Measurements from ENCODE around the gene SKAP1.
"Not testable (repeated sequence)": the region's sequence is repeated elsewhere in the genome, so short reads cannot be mapped to it uniquely, and the experiment has no call there.

SKAP1 gene

DNA sequence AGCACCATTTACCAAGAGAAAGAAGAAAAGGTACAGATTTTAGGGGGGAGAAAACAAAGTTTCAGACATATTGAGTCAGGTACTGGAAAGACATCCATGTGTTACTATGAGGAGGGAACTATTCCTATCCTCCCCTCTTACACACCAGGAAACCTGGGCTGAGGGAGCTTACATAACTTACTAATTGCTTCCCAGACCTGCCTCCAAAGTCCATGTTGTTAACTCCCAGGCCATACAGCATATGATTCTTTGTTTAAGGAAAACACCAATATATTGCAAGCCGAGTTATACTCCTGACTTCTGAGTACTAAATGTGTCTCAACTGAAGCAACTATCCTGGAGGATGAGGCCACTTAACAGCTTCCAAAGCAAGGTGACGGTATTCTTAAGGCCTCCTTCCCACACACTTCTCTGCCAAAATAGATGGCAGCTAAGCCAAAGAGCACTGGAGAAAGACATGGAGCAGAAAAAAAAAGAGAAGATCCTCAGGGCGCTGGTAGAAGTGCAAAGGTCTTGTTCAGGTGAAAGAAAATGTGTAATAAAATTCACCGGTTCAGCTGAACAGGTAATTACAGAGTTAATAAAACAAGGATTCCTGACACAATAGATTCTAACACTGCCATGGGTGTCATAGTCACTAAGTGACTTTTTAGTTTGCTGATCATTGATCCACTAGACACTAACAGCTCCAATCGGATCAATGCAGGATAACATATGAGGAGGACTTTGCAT lies 151.1 kb downstream of the SKAP1 start:
- no peak for DNase-seq

DNA sequence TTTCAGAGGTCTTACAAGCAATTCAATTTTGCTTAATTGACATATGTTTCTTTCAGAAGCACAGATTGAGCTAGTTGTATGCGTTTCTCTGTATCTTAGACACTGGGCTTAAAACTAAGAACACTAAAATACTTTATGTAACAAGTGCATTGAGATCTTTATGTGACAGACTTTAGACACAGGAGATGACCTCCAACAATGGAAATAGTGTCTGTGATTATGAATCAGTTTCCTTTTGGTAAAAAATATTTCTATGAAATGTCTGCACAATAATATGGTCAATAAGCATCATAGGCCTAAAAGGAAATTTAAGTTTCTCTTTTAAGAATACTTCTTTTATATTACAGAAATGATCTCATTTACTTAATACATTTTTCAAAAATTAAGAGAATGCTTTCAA lies 153.2 kb downstream of the SKAP1 start:
- DNase-seq, result no peak

DNA sequence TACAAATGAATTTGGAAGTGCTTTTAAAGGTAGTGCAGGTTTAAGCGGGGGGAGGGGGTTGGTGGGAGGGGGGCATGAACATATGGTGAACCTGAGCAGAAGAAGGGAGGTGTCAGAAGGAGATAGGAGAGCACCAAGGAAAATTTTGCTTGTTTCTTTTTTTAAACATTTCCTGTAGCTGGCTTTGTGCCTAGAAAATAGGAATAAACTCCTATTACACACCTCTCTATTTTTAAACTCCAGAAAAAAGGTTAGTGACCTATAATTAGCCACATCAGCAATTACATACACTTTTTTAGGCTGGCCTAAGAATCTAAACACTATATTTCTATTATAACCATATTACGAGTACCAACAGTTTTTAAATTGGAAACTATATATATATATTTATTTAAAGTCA lies 159.1 kb downstream of the SKAP1 start:
- DNase-seq, result no peak

DNA sequence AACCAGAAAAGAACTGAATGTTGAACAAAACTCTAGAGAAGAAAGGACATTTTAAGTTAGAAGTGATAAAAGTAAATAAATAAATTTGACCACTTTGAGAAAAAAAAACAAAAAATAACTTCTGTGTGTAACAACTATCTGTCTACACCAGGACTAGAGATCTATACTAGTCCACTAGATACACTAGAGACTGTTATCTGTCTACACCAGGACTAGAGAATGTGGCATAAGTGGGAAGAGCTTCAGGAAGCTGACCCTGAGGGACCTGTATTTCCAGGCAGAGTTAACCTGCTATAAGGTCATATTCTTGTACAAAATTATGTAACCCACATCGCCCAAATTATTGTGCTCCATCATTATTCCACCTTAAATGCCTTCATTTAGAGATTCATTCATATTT lies 160.8 kb downstream of the SKAP1 start:
- no peak for DNase-seq

DNA sequence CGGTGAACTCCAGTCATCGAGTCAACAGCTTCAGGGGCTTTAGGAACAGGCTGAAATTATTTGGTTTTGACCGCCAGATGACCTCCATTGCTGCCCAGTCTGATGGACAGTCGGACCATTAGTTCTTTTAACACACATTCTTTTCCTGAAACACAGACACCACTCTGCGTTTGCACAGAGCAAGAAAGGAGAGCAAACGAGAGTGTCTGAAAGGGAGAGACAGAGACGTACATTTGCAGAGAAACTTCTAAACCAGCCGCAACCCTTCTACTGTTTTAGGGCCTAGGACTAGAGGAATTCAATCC lies 166.3 kb downstream of the SKAP1 start:
- DNase-seq, result no peak

DNA sequence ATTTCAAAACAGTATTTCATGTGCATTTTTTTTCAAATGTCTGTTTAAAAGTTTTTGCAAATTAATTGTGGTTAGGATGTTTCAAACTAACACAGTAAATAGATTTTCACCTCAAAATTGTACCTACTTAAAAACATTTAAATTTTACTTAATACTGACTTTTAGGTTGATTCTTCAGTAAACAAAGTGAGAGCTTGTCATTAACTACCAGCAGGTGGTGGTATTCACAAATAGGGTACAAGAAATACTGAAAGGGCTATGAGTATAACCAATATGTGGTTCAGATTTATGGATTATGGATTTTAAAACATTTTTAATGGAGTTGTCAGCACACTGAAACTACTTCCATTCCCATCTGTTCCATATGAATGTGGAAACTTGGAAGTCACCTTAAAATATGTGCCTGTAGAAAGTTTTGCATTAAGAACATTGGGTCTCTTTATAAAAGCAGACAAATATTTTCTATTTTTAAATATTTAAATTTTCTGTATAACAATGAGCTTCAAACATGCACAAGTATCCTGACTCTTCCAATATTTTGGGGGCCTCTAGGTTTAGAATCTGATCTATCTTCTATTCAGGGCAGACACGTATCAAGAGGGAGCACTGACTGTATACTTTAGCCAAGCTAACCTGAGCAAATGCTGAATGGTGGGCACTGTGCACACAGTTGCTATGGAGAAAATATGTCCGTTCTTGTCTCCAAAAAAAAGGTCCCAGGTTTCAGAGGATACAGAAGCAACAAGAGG lies 166.9 kb downstream of the SKAP1 start:
- no peak for DNase-seq

DNA sequence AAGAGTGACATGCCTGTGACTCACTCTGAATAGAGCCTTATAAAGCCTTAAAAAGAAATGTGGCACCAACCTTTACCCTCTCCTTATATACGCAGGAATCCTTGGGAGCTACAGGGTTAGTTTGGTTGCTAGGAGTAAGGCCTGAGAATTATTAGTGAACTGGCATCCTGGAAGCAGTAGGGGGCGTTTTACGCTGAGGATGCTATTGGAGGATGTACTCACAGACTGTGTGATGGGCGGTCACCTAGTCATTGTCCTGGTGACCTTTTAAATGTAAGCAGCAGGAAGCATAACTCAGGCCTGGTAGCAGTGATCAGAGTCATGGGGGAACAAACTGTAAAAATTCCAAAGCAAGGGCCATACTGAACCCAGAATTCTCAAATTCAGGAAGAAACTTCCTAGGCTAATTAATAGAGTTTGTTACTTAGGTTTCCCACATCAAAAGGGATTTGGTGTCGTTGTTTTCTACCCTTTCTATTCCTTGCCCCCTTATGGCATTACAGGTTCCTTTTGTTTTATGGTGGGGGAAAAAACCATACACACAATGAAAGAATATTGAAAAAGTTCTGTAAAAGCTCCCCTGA lies 168.6 kb downstream of the SKAP1 start:
- no peak for DNase-seq

DNA sequence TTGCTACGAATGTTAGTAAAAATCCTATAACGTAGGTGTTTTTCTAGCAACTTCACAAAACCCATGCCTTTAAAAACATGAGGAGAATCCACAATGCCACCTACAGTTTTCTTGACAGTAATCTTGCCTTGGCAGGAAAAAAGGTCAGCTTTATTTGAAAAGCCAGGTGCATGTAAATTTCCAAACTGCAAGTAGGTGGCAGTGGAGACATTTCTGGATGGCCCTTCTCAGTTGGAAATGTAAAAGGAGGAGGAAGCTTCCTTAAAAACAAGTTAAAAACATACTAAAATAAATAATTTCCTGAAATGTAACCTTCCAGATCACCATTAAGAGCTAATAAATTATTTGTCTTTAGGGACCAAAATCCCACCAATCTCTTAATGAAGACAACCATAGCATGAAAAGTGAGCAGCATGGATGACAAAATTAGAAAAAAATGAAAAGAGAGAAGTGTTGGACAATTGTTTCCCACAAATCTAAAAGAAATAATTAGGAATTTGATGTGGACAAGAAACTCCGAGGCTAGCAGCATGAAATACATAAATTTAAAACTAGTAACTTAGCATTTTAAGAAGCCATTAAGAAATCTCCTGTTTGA lies 170.2 kb downstream of the SKAP1 start:
- DNase-seq, result no peak

DNA sequence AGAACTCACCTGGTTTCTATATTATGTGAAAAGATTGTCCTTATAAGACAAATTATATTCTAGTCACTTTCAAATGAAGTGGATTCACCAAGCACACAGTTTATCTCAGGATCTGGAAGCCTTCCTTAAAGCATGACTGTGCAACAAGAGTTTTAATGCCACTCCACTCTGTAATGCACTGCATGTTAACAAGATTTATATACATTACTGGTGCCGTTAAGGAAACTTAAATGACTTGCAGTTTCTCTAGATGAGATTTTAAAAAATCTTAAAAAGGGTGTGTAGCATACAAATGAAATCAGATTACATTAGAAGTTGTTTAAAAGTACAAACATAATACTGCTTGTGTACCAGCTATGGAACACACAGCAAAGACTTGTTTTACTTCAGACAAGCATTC lies 171.7 kb downstream of the SKAP1 start:
- no peak for DNase-seq

DNA sequence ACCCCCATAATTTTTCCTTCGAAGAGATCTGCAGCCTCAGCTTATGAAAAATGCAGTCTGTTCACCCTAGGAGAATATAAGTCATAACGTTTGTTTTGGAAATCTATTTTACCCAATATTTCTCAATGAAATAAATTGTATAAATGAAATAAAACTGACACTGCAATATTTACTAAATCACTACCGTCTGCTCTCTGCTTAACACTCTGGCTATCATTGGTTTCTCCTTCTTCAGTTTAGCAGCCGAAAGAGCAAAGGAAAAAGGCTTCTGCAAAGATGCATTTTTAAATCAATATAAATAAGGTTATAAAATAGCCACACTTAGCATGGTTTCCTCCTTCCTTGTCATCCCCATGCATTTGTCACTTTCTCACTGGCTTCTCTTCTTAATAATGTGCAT lies 174.3 kb downstream of the SKAP1 start:
- DNase-seq, result no peak

DNA sequence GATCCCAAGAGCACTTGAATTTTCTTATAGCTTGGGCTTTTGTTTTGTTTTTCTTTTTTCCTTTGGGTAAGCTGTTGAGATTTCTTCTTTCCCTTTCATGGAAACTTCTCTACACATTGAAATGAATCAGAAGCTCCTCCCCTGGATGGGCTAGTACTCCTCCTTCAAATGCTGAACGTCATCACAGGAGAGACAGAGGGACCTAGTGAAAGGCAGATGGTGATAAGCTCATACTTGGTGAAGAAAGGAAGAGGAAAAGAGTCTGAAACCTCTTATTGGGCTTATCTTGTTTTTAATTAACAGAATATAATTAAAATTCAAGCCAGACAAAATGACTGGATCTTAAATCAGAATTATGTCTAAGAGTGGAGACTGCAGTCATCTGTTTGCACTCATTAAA lies 175.1 kb downstream of the SKAP1 start:
- DNase-seq, result no peak

DNA sequence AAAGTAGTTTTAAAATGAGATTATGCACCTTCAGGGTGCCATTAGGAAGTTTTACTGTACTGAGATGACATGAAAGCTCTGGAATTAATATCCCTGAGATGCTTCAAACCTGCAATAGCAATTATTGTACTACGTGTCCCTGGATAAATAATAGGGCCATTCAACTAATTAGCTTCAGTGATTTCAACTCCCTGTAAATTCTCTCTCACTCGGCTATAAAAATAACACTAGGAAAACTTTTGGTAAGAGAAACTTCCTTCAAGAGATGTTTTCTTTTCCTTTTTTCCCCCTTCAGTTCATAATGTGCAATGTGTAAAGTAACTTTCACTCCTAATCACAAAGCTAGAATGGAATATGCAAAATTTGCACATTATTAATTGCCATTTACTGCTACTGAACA lies 176.0 kb downstream of the SKAP1 start:
- no peak for DNase-seq

DNA sequence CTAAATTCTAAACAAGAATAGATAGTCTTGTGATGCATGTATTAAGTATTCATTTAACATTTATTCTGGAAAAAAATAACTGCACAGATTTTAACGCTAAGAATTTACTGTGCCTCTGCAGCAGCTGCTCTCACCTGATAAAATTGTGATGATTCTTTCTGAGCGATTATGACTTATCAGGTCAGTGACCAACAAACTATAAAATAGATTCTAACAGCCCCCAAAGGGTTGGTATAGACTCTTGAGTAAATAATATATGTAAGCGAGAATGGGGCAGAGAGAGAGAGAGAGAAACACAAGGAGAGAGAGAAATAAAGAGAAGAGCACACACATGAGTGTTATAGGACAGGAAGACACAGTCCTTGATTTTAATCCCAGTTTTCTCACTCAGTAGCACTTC lies 178.1 kb downstream of the SKAP1 start:
- DNase-seq, result no peak

DNA sequence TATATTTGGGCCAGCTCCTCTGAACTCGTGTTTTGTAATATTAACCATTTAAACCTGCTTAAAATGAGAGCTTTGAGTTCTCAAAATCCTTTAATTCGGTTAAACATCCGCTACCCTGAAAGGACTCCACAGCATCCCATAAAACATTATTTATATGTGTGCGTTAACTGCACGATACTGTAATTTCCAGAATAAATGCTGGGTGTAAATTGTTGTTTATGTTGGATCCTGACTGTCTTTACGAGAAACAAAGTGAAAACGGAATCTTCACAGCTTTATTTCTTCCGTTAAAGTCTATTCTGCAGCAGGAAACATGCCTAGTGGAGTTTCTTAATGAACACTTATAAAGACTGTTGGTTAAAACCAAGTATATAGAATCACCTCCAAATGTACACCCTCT lies 179.1 kb downstream of the SKAP1 start:
- no peak for DNase-seq

DNA sequence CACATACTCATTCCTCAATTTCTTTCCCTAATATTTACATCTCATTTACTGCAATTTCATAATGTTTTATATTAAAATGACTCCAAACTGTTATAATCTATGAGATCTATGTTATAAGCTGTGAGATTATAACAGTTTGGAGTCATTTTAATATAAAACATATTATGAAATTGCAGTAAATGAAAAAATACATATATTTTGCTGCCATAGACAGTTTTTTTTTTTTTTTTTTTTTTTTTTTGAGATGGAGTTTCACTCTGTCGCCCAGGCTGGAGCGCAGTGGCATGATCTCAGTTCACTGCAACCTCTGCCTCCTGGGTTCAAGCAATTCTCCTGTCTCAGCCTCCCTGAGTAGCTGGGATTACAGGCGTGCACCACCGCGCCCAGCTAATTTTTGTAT lies 180.0 kb downstream of the SKAP1 start:
- DNase-seq, result not testable (repeated sequence)

DNA sequence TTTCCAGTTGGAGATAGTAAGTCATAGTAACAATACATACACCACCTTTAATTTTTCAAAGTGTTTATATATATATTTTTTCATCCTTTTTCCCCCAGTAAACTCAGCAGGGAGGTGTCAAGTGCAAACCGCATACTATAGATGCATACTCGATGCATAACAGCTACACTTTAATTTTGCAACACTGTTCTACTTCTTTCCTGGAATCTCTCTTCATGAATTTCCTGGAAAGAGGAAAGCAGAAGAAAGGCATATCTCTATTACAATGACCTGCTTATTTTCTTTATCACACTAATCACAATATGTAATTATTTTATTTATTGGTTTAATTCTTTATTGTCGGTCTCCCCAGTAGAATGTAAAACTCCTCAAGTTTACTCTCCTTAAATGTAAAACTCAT lies 182.4 kb downstream of the SKAP1 start:
- DNase-seq, result no peak

DNA sequence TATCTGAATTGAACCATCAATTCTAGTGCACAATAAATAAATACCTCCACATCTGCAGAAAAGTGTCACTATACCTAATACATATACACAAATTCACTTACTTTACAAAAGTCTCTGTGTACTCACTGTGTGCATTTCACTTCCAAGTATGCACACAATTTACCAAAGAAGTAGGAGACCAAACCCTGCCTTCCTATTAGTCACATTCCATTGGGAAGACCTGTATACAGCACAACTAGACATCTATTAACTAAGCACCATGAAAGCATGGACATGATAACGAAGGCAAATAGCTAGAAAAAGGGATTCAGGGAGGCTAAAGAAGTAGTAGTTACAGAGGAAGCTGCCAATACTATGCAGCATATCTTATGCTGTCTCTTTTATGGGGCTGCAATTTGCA lies 183.0 kb downstream of the SKAP1 start:
- no peak for DNase-seq

DNA sequence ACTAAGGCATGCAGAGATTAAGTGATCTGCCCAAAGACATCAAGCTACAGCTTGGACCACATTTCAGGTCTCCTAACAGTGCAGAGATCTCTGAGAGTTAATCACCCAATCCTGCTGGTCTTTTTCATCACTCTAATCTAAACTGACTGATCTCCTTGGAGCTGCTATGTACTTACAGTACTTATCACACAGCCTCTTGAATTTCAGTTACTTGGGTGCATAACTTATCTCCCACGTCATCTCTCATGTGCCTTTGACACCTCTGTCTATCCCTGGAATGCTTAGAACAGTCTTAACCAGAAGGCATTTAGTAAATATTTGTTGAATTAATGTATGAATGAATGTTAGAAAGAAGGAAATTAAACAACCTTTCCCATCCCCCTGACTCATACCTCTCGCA lies 183.4 kb downstream of the SKAP1 start:
- DNase-seq, result no peak

DNA sequence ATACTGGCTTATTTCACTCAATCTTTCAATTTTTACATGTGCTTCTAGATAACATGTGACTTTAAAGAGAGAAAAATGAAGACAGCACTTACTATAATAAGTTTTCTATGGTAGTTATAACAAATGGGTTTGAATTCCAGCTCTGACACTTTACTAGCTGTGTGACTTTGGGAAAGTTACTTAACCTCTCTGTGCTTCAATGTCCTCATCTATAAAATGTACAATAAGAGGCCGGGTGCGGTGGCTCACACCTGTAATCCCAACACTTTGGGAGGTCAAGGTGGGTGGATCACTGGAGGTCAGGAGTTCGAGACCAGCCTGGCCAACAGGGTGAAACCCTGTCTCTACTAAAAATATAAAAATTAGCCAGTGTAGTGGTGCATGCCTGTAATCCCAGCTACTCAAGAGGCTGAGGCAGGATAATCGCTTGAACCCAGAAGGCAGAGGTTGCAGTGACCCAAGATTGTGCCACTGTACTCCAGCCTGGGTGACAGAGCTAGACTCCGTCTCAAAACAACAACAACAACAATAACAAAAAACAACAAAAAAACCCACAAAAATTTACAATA lies 184.5 kb downstream of the SKAP1 start:
- DNase-seq, result not testable (repeated sequence)

DNA sequence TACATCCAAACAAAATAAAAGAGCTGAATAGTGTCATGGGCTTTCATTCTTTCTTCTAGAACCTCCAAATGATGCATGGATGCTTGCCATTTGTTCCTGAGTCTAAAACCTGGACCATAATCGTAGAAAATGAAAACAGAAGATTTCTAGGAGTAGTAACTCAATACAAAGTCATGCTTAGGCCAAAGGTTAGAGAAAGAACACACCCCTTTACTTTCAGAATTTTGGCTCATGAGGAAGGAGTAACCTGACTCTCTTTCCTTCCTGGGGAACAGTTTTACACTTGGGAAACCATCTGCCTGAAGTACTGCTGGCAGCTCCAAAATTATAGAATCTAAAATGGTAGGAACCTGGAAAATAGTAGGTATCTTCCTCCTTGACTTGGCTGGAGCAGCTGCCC lies 185.2 kb downstream of the SKAP1 start:
- no peak for DNase-seq

DNA sequence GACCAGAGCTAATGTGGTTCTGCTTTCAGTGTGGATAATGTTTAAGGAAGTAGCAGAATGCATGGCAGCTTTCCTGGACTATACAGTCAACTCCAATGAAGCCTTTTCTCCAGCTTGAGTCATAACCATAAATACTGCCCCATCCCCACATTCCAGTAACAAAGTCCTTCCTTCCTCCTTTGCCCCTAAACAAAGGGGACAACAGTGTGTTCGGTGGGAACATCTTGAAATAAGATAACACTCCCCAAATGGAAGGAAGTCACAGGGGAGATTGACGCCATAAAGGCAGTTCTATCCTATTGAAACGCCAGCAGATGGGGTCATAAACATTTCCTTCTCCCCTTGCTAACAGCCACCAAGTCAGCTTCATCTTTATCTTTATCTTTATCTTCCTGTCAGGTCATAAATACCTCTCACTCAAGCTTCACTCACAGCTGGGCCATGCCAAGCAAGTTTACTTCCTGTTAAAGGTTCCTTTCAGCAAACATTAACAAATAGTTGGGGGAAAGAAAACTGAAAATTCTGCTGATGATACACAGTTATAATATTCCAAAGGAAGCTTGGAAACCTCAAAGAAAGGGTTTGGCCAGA lies 185.8 kb downstream of the SKAP1 start:
- DNase-seq, result no peak

DNA sequence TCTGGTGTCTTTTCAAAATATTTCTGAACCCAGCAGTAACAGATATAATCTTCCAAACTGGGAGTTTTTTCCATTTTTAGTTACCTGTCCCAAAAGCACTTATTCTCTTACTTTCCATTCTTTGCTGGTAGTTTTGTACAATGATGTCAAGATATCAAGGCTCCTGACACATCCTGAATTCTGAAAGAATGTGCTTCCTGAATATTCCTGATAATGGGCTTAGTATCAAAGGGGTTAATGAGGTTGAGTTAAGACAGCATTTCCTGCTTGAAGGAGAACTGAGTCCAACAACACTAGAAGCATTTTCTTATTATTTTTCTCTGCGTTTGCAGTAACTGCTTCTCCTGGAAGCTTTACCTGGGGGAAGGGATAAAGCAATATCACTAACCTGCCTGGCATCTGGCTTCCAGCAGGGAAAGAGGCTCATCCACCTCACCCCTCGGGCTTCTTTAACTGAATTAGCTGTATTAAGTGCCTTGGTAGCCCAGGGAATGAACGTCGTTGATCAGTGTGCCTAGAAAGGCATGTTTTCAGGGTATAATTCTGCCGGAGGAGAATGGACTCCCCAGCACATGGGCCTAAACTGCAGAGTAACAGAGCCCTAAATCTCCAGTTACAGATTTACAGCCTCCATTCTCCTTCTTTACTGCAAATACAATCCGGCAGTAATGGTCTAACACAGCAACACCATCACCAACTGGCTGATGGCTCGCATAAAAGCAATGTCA lies 188.1 kb downstream of the SKAP1 start:
- DNase-seq, result no peak

DNA sequence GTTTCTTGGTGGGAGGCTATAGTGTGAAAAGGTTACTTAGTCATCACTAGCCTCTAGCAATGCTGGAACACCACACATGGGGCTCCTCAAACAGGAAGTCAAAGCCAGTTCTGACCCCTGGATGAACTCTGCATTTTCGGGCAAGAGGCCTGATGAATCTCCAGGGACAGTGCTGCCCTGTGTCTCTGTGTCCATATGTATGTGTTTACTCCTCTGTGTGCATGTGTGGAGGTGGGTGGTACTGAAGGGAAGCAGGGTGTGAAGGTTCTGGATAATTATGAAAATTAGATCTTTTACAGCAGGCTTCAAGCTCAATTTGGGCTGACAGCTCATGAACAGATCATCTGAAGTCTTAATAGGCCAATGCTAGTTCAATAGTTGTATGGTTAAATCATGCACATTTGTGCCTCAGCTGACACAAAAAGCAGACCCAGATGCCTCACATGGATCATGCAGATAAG lies 188.9 kb downstream of the SKAP1 start:
- DNase-seq, result no peak

All from cerebellar nuclear complex (tissue), 1 donor.